ACC112 (cell line): ENCODE data around the gene ACE.

Source experiments
- H2AFZ ChIP-seq: fragments of 200-600 bp; sonication (generic); one replicate; pipeline ENCODE4 v1.6.0; 2017; ENCODE audit warnings: antibody characterized with exemption, low read length; ENCODE audit not compliant: unreplicated experiment
- H3K27ac ChIP-seq: fragments of 200-600 bp; sonication (generic); 2 replicates; pipeline ENCODE4 v1.5.1; 2014; ENCODE audit warnings: low read depth, mild to moderate bottlenecking, antibody characterized with exemption, low read length, moderate library complexity
- H3K27me3 ChIP-seq: fragments of 200-600 bp; sonication (generic); 2 replicates; pipeline ENCODE4 v1.6.1; 2014; ENCODE audit warnings: mild to moderate bottlenecking, antibody characterized with exemption, low read length, moderate library complexity, mixed read lengths; ENCODE audit not compliant: insufficient read depth
- H3K36me3 ChIP-seq: fragments of 200-600 bp; sonication (generic); 2 replicates; pipeline ENCODE4 v1.6.1; 2016; ENCODE audit warnings: mild to moderate bottlenecking, antibody characterized with exemption, low read length, moderate library complexity, mixed read lengths; ENCODE audit not compliant: insufficient read depth
- H3K4me1 ChIP-seq: fragments of 200-600 bp; sonication (generic); one replicate; pipeline ENCODE4 v1.6.1; 2016; ENCODE audit warnings: low read length, mixed read lengths; ENCODE audit not compliant: insufficient read depth, unreplicated experiment, control insufficient read depth
- H3K4me3 ChIP-seq: fragments of 200-600 bp; sonication (generic); 2 replicates; pipeline ENCODE4 v1.5.1; 2014; ENCODE audit warnings: mild to moderate bottlenecking, low read depth, low read length
- H3K79me2 ChIP-seq: fragments of 200-600 bp; sonication (generic); one replicate; pipeline ENCODE4 v1.6.0; 2016; ENCODE audit warnings: low read length; ENCODE audit not compliant: control insufficient read depth, unreplicated experiment, insufficient read depth

The ACE gene

DNA sequence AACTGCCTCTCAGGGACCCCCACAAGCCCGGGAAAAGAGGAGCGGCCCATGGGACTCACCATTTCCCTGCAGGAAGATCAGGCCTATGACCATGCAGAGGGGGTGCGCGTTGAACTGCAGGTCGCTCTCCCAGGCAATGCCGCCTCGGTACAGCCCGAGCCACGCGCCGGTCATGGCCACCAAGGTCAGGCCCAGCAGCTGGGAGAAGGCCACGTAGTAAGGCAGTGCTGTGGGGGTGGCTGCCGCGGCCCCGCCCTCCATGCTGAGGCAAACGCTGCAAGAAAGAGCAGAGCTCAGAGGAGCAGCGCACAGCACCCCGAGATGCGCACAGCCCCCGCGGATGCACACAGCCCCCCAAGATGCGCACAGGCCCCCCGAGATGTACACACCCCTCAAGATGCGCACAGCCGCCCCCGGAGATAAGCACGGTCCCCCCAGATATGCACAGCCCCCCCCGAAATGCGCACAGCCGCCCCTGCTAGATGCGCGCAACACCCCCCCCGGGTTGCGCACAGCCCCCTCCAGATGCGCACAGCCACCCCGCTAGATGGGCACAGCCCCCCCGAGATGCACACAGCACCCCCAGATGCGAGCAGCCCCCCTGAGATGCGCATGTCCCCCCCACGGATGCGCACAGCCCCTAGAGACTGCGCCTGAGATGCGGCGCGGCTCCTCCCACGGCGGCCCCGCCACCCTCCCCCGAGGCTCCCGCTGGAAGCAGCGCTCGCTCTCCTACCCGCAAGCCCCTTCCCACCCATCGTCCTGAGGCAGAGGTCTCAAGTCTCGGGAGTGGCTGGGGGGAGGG lies 39.4 kb upstream of the ACE start:
- Histone ChIP-seq H3K4me3 (no peak overlapping the region; the same call in 1 of the 2 replicates), H3K79me2 (peaks cover 29% of the 10 kb centered on the region), H3K4me1 (peaks cover 48% of the 10 kb centered on the region)

GRCh38 chr17:63438092-63439051 lies 38.5 kb upstream of the ACE start:
- no peak overlapping the region for H2AFZ ChIP-seq
- H3K27me3 ChIP-seq = no peaks in the 10 kb centered on the region
- H3K36me3 ChIP-seq = no peaks in the 10 kb centered on the region
- H3K27ac ChIP-seq = peak overlapping the region; percentile 61; the same call in 1 of the 2 replicates
- peaks cover 32% of the 10 kb centered on the region for H3K79me2 ChIP-seq
- no peak overlapping the region for H3K4me3 ChIP-seq
- H3K4me1 ChIP-seq = peaks cover 41% of the 10 kb centered on the region

More for the DNA sequence above, 39.4 kb upstream of the ACE start:
- Histone ChIP-seq H3K36me3 (no peaks in the 10 kb centered on the region), H3K27ac (no peak overlapping the region), H2AFZ (no peak overlapping the region), H3K27me3 (no peaks in the 10 kb centered on the region)

DNA sequence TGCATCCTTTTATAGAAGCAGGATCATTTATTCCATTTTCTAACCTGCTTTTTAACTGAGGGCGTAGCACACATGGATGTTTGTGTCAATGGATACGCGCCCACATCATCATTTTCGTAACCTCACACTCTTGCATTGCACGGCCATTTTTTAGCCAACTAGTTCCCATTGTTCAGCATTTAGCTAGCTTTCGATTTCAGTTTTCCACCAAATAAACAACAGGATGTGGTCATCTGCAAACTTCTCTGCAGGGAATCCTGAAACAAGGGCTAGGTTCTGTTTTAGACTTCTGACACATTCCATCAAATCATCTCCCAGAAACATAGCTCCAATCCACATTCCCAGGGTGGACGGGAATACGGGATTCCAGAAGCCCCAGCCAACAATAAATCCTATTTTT lies 37.2 kb upstream of the ACE start:
- Histone ChIP-seq H3K4me1 (peaks cover 32% of the 10 kb centered on the region), H3K36me3 (no peaks in the 10 kb centered on the region), H3K27ac (peak overlapping the region; percentile 61), H3K79me2 (peaks cover 29% of the 10 kb centered on the region), H3K27me3 (no peaks in the 10 kb centered on the region), H2AFZ (peak overlapping the region; percentile 60), H3K4me3 (peak overlapping the region; percentile 29)

- no peaks in the 10 kb centered on the region for H3K27me3 ChIP-seq
- peaks cover 32% of the 10 kb centered on the region for H3K4me1 ChIP-seq
- peak overlapping the region; percentile 29 for H3K4me3 ChIP-seq
- H3K79me2 ChIP-seq = peaks cover 27% of the 10 kb centered on the region
- H3K36me3 ChIP-seq = no peaks in the 10 kb centered on the region
- no peak overlapping the region for H2AFZ ChIP-seq
- peak overlapping the region; percentile 61 for H3K27ac ChIP-seq
Observed at GRCh38 chr17:63440127-63440769, 36.6 kb upstream of the ACE start.

- Histone ChIP-seq H2AFZ (no peak overlapping the region), H3K27me3 (no peaks in the 10 kb centered on the region), H3K36me3 (no peaks in the 10 kb centered on the region), H3K79me2 (peaks cover 27% of the 10 kb centered on the region), H3K4me1 (peaks cover 27% of the 10 kb centered on the region), H3K4me3 (no peak overlapping the region), H3K27ac (no peak overlapping the region)
Observed at GRCh38 chr17:63440770-63441335, 36.0 kb upstream of the ACE start.

DNA sequence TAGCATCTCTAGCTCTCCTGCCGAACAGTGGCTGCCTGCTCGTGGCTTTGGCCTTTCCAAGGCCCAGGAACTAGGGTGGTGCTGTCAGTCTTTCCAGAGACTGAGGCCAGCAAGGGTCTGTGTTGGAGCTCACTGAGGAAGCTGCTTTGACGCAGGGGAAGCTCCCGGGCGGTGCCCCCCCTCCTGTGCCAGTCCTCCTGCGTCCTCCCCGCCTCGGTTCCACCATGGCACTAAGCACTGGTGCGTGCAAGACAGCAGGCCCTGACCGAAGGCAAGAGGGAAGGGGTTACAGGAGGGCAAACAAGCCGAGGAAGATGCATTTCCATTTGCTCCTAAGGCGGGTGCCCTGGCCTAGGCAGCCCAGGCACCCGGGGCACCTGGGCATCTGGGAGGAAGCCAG lies 35.2 kb upstream of the ACE start:
- Histone ChIP-seq H3K36me3 (no peaks in the 10 kb centered on the region), H3K4me3 (no peak overlapping the region), H3K4me1 (peaks cover 20% of the 10 kb centered on the region), H2AFZ (no peak overlapping the region), H3K27me3 (no peaks in the 10 kb centered on the region), H3K79me2 (peaks cover 27% of the 10 kb centered on the region), H3K27ac (no peak overlapping the region)

DNA sequence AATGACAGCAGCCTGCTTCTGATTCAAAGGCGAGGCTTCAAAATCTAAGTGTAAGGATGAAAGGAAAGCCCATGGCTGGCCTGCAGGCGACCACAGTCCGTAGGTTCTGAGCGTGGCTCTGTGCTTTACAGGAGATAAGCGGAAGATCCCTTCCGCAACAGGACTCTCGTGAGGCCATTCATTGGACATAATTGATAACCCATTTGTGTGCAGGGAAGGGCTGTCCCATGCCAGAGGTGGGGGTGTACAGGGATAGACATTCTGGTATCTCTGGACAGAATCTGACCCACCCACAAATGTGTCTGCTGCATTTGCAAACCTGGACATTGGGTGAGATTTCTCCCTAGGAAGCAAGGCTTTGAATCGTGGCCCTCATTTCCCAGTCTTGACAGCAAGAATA lies 34.8 kb upstream of the ACE start:
- Histone ChIP-seq H3K36me3 (no peaks in the 10 kb centered on the region), H3K4me1 (peaks cover 20% of the 10 kb centered on the region), H2AFZ (no peak overlapping the region), H3K27ac (no peak overlapping the region), H3K79me2 (peaks cover 27% of the 10 kb centered on the region), H3K4me3 (no peak overlapping the region), H3K27me3 (no peaks in the 10 kb centered on the region)

DNA sequence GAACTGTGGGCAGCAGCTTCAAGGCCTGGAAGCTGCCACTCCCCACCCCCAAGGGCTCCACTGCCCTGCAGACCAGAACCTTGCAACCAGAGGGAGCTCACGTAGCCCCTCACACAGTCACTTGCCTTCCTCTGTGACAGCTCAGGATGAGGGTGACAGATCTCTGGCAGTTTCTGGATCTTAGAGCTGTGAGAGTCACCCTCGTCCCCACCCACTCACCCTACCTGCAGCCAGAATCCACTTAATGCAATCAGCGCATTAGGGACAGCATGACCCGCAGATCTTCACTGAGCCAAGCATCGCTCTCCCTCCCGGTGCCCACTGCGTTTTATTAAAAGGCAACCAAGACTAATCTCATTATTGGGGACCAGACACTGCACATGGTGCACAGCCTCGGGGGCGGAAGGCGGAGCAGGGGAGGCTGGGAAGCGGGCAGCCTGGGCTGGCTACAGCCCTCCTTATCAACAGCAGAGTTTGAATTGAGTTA lies 34.3 kb upstream of the ACE start:
- no peak overlapping the region for H3K27ac ChIP-seq
- H2AFZ ChIP-seq = no peak overlapping the region
- H3K27me3 ChIP-seq = no peaks in the 10 kb centered on the region
- H3K4me1 ChIP-seq = peaks cover 25% of the 10 kb centered on the region
- peaks cover 27% of the 10 kb centered on the region for H3K79me2 ChIP-seq
- H3K36me3 ChIP-seq = no peaks in the 10 kb centered on the region
- H3K4me3 ChIP-seq = no peak overlapping the region

GRCh38 chr17:63443053-63443452 lies 33.8 kb upstream of the ACE start:
- Histone ChIP-seq H2AFZ (no peak overlapping the region), H3K4me1 (peaks cover 29% of the 10 kb centered on the region), H3K27me3 (no peaks in the 10 kb centered on the region), H3K4me3 (no peak overlapping the region), H3K36me3 (no peaks in the 10 kb centered on the region), H3K79me2 (peaks cover 23% of the 10 kb centered on the region), H3K27ac (no peak overlapping the region)

DNA sequence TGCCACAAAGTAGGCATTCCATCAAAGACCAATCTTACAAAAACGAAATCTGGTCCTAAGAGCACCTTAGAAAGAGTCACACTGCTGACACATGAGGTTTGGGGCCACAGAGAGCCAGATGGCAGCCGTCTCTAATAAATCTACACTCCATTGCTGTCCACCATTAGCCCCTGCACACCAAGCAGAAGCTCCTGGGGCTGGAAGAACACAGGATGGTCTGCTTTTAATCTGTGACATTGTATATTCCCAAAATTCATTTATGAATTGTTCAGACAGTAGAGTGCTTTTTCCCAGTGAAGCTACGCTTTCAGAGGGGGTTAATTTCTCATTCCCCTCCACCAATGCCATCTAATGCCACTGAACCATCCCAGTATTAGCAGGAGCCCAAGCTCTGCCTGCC lies 32.4 kb upstream of the ACE start:
- Histone ChIP-seq H3K79me2 (peaks cover 22% of the 10 kb centered on the region), H3K4me3 (peak overlapping the region; percentile 91)

More for the DNA sequence above, 32.4 kb upstream of the ACE start:
- Histone ChIP-seq H3K27ac (no peak overlapping the region), H2AFZ (no peak overlapping the region), H3K36me3 (no peaks in the 10 kb centered on the region), H3K27me3 (no peaks in the 10 kb centered on the region), H3K4me1 (peaks cover 29% of the 10 kb centered on the region)
